H1 (cell line): ENCODE data around the gene PCDH9. TPM values are rescaled to one million over a fixed set of nuclear protein-coding genes. Genes with fewer than 3 reads are reported as not detected.

ENCODE experiments used
- CTCF ChIA-PET: fragments of 300-600 bp; sonication (Branson Sonifier 250); formaldehyde crosslinking; loops from one replicate; lab custom pipeline; 2021; ENCODE audit not compliant: partially characterized antibody; lab: Charles Lee
- POLR2A ChIA-PET: fragments of 300-600 bp; sonication (Branson Sonifier 250); formaldehyde crosslinking; loops from one replicate; lab custom pipeline; 2021; ENCODE audit warnings: inconsistent platforms; ENCODE audit not compliant: partially characterized antibody; lab: Charles Lee
- DNase-seq, 2 experiments: peaks; one replicate each; pipeline versions ENCODE4 v3.0.0 to v3.0.0-alpha.2; 2010 to 2022; ENCODE audit warnings: low spot score in 2 of 2, low read depth in 1 of 2, mixed read lengths in 1 of 2
- FAIRE-seq: peaks from 2 replicates; lab custom pipeline; 2011; peaks lifted over from hg19 to GRCh38; lab: Jason Lieb, UNC
- H2AFZ ChIP-seq: 2 replicates; pipeline ENCODE4 v1.8.1; 2012; ENCODE audit warnings: low read length, inconsistent platforms
- H2AK5ac ChIP-seq: 2 replicates; pipeline ENCODE4 v1.6.1; 2013; ENCODE audit warnings: low read depth, low read length
- H2BK120ac ChIP-seq: replicated peaks from 2 replicates; pipeline ENCODE3; 2013; ENCODE audit warnings: low read depth, low read length, inconsistent platforms
- H2BK12ac ChIP-seq: 2 replicates; pipeline ENCODE4 v1.6.1; 2013; ENCODE audit warnings: low read depth, low read length
- H2BK15ac ChIP-seq: 2 replicates; pipeline ENCODE4 v1.6.1; 2013; ENCODE audit warnings: low read length
- H2BK20ac ChIP-seq: 2 replicates; pipeline ENCODE4 v1.6.1; 2013; ENCODE audit warnings: low read length
- H2BK5ac ChIP-seq: 2 replicates; pipeline ENCODE4 v1.6.1; 2013; ENCODE audit warnings: low read depth, low read length
- H3K14ac ChIP-seq: 2 replicates; pipeline ENCODE4 v1.6.1; 2013; ENCODE audit warnings: inconsistent platforms; ENCODE audit not compliant: insufficient read length
- H3K18ac ChIP-seq: 2 replicates; pipeline ENCODE4 v1.6.1; 2013; ENCODE audit warnings: low read length; ENCODE audit errors: extremely low read depth
- H3K23ac ChIP-seq: 2 replicates; pipeline ENCODE4 v1.6.1; 2013; ENCODE audit warnings: inconsistent platforms; ENCODE audit not compliant: insufficient read length
- H3K23me2 ChIP-seq: 2 replicates; pipeline ENCODE4 v1.6.1; 2013; ENCODE audit warnings: low read depth, low read length
- H3K27ac ChIP-seq: 2 replicates; pipeline ENCODE4 v1.6.1; 2011; ENCODE audit warnings: low read depth, low read length, inconsistent platforms
- H3K27me3 ChIP-seq, 4 experiments: replicated peaks in 1 of 4; 1 replicate in 1 of 4; 2 replicates in 3 of 4; pipeline versions ENCODE4 v1.6.1 to v1.8.1; 2011 to 2013; ENCODE audit warnings: low read length in 3 of 4, mild to moderate bottlenecking in 3 of 4, inconsistent platforms in 2 of 4, mixed read lengths in 2 of 4, moderate library complexity in 1 of 4; ENCODE audit not compliant: control insufficient read depth in 3 of 4, insufficient read depth in 3 of 4; ENCODE audit errors: extremely low read depth in 1 of 4
- H3K36me3 ChIP-seq, 4 experiments: 2 replicates each; pipeline versions ENCODE4 v1.6.1 to v1.8.1; 2011 to 2013; ENCODE audit warnings: mild to moderate bottlenecking in 4 of 4, low read length in 3 of 4, moderate library complexity in 2 of 4, control low read depth in 1 of 4, inconsistent platforms in 1 of 4; ENCODE audit not compliant: insufficient read depth in 4 of 4, control insufficient read depth in 2 of 4
- H3K4ac ChIP-seq: replicated peaks from 2 replicates; pipeline ENCODE3; 2013; ENCODE audit warnings: low read length, low read depth, mixed read lengths, inconsistent platforms; ENCODE audit not compliant: insufficient read length
- H3K4me1 ChIP-seq, 4 experiments: replicated peaks in 1 of 4; 1 replicate in 1 of 4; 2 replicates in 3 of 4; pipeline versions ENCODE4 v1.6.1 to v1.8.1; 2011 to 2013; ENCODE audit warnings: low read length in 3 of 4, inconsistent platforms in 2 of 4, mixed read lengths in 1 of 4; ENCODE audit not compliant: insufficient read depth in 4 of 4, control insufficient read depth in 3 of 4
- H3K4me2 ChIP-seq, 2 experiments: 2 replicates each; pipeline versions ENCODE4 v1.6.1 to v1.8.1; 2011 to 2013; ENCODE audit warnings: low read depth in 2 of 2, low read length in 2 of 2, control low read depth in 1 of 2, inconsistent platforms in 1 of 2, mild to moderate bottlenecking in 1 of 2; ENCODE audit not compliant: insufficient read depth in 1 of 2
- H3K4me3 ChIP-seq, 4 experiments: fragments of 200-600, 300-600 bp in 1 of 4; sonication (generic), shearing (Covaris generic), sonication (Bioruptor Twin) in 1 of 4; 2 replicates each; pipeline versions ENCODE4 v1.5.1 to v1.8.1; 2011 to 2016; ENCODE audit warnings: low read length in 4 of 4, low read depth in 3 of 4, control low read depth in 2 of 4, inconsistent platforms in 2 of 4, mild to moderate bottlenecking in 2 of 4, mixed read lengths in 1 of 4, moderate library complexity in 1 of 4; ENCODE audit not compliant: insufficient read depth in 2 of 4; ENCODE audit errors: extremely low read depth in 1 of 4
- H3K56ac ChIP-seq: replicated peaks from 2 replicates; pipeline ENCODE3; 2013; ENCODE audit warnings: low read depth, mild to moderate bottlenecking, mixed read lengths, low read length, inconsistent platforms; ENCODE audit not compliant: insufficient read length
- H3K79me1 ChIP-seq: 2 replicates; pipeline ENCODE4 v1.6.1; 2013; ENCODE audit warnings: low read depth, low read length, control low read depth
- H3K79me2 ChIP-seq, 2 experiments: 2 replicates each; pipeline versions ENCODE4 v1.6.1 to v1.8.1; 2012 to 2013; ENCODE audit warnings: low read length in 2 of 2, mild to moderate bottlenecking in 2 of 2, inconsistent platforms in 1 of 2; ENCODE audit not compliant: insufficient read depth in 2 of 2, control insufficient read depth in 1 of 2
- H3K9ac ChIP-seq, 4 experiments: replicated peaks in 1 of 4; 1 replicate in 1 of 4; 2 replicates in 3 of 4; pipeline versions ENCODE4 v1.6.1 to v1.8.1; 2011 to 2013; ENCODE audit warnings: low read depth in 3 of 4, low read length in 3 of 4, control low read depth in 2 of 4, mild to moderate bottlenecking in 2 of 4, moderate library complexity in 2 of 4, inconsistent platforms in 1 of 4; ENCODE audit errors: extremely low read depth in 1 of 4
- H3K9me3 ChIP-seq, 2 experiments: 2 replicates each; pipeline versions ENCODE4 v1.6.1 to v1.8.1; 2012 to 2013; ENCODE audit warnings: mild to moderate bottlenecking in 2 of 2, moderate library complexity in 2 of 2, control low read depth in 1 of 2, inconsistent platforms in 1 of 2, low read depth in 1 of 2, low read length in 1 of 2, mixed read lengths in 1 of 2; ENCODE audit not compliant: insufficient read depth in 2 of 2
- H4K20me1 ChIP-seq, 2 experiments: replicated peaks in 1 of 2; 2 replicates each; pipeline versions ENCODE3 to v1.8.1; 2011 to 2013; ENCODE audit warnings: inconsistent platforms in 2 of 2, low read length in 2 of 2, mild to moderate bottlenecking in 1 of 2; ENCODE audit not compliant: insufficient read depth in 2 of 2, control insufficient read depth in 1 of 2
- H4K5ac ChIP-seq: 2 replicates; pipeline ENCODE4 v1.6.1; 2013; ENCODE audit warnings: low read length, low read depth, mixed read lengths, inconsistent platforms; ENCODE audit not compliant: insufficient read length
- H4K8ac ChIP-seq: 2 replicates; pipeline ENCODE4 v1.8.0; 2013; ENCODE audit warnings: mild to moderate bottlenecking, moderate library complexity, low read length, inconsistent platforms; ENCODE audit not compliant: insufficient read depth; ENCODE audit errors: extremely low read depth
- H4K91ac ChIP-seq: replicated peaks from 2 replicates; pipeline ENCODE3; 2013; ENCODE audit warnings: low read length, mixed read lengths, inconsistent platforms; ENCODE audit not compliant: insufficient read length
- BACH1 ChIP-seq: IDR thresholded peaks from 2 replicates; pipeline ENCODE4 v1.6.1; 2012; ENCODE audit warnings: low read length, improper control_type of control experiment
- WGBS, 2 experiments: shearing (Covaris generic) in 1 of 2; methylation state at CpG; one replicate each; pipeline versions ENCODE4 v1.1.6 to v1.1.7; 2013 to 2015; ENCODE audit warnings: low lambda C conversion rate in 2 of 2, mixed read lengths in 2 of 2, inconsistent platforms in 1 of 2, low coverage in 1 of 2, missing lambda C conversion rate in 1 of 2; ENCODE audit not compliant: insufficient replicate concordance in 2 of 2, insufficient coverage in 1 of 2, insufficient read length in 1 of 2; ENCODE audit errors: extremely low coverage in 1 of 2, missing lambda C conversion rate in 1 of 2; 5-methylcytosine and 5-hydroxymethylcytosine counted together
- polyA plus RNA-seq, 7 experiments: library from polyadenylated mRNA; depleted of rRNA in 3 of 7; stranded (reverse) in 5 of 7; unstranded in 2 of 7; fragments of >200 nt in 5 of 7; fragments of 200-250 nt in 2 of 7; gene quantifications; 1 replicate in 5 of 7; 2 replicates in 1 of 7; 4 replicates in 1 of 7; pipeline versions ENCODE4 v1.2.1 to v1.2.3, GENCODE V29; 2011 to 2013; ENCODE audit warnings: missing spikeins in 2 of 7, mixed read lengths in 2 of 7
- total RNA-seq: library from RNA; stranded (reverse); fragmentation: NEBNext Ultra II Directional; extraction: Animal tissue kit (Norgen Biotek cat#: 25700); gene quantifications from 2 replicates; pipeline ENCODE4 v1.2.1, GENCODE V29; 2021

The PCDH9 gene
- total and polyA plus RNA-seq, 2 of the 8 experiments (the other 6 are each of a cell fraction or from before 2014, with no cell fraction given): 0.12 to 0.60 TPM

- Histone ChIP-seq H2BK120ac (no peak overlapping the region), H3K4me2 (no peak overlapping the region), H3K4me3 (no peak overlapping the region), H3K4ac (no peak overlapping the region), H3K14ac (no peak overlapping the region), H3K9me3 (no peaks in the 10 kb centered on the region), H4K5ac (no peak overlapping the region), H4K8ac (no peak overlapping the region), H2AK5ac (no peak overlapping the region), H3K23ac (no peak overlapping the region), H3K4me1 (no peaks in the 10 kb centered on the region), H3K79me2 (no peaks in the 10 kb centered on the region), H3K9ac (no peak overlapping the region), H3K36me3 (no peaks in the 10 kb centered on the region), H2BK12ac (no peak overlapping the region), H2BK5ac (no peak overlapping the region), H4K91ac (no peak overlapping the region), H3K79me1 (no peaks in the 10 kb centered on the region)
- WGBS, 2 experiments: 94% methylated on average over 1 of the region's 1 CpG; no CpG with 5 or more reads in 1 of the 2 experiments
- CTCF ChIA-PET: no interaction called here
- POLR2A ChIA-PET: no interaction called here
- no peak for DNase-seq
- TF ChIP-seq BACH1: no peak
- TF ChIP-seq, all 59 proteins: peak for 0
- H3K23me2 ChIP-seq: no peaks in the 10 kb centered on the region
- no peak overlapping the region for H2AFZ ChIP-seq
- no peak overlapping the region for H2BK20ac ChIP-seq
- H4K20me1 ChIP-seq: no peaks in the 10 kb centered on the region
- H3K18ac ChIP-seq: no peak overlapping the region
- H2BK15ac ChIP-seq: no peak overlapping the region
- H3K56ac ChIP-seq: no peak overlapping the region
- no peak overlapping the region for H3K27ac ChIP-seq
- no peaks in the 10 kb centered on the region for H3K27me3 ChIP-seq
- no peak for FAIRE-seq
These were observed 184.8 kb downstream of the PCDH9 start for GRCh38 chr13:67045357-67045756.
